HepG2 (cell line): ENCODE data around the gene NKAIN2. TPM values are rescaled to one million over a fixed set of nuclear protein-coding genes. Genes with fewer than 3 reads are reported as not detected.

Experiments
- ATAC-seq: fragments of 200-7000 bp; cut with Tn5 transposase; 3 replicates; pipeline ENCODE4 v1.9.1; 2020; ENCODE audit warnings: mild to moderate bottlenecking, moderate library complexity
- BruUV-seq: library from RNA; stranded (reverse); fragments of 400-500 nt; replicated peaks from 2 replicates; lab custom pipeline; 2021; lab: Mats Ljungman, UMichigan
- CTCF ChIA-PET: fragments of 300-600 bp; formaldehyde crosslinking; extraction: SDS; loops from one replicate; lab custom pipeline; 2021; ENCODE audit warnings: low total read pairs, inconsistent platforms, low intra/inter-chr PET ratio; lab: Yijun Ruan, JAX
- POLR2A ChIA-PET: fragments of 350-600 bp; sonication (Branson Sonifier 250); formaldehyde crosslinking; loops from one replicate; lab custom pipeline; 2020; ENCODE audit warnings: antibody characterized with exemption, inconsistent platforms; lab: Yijun Ruan, JAX
- DNase-seq: peaks from one replicate; pipeline ENCODE4 v3.0.0-alpha.2; 2015; ENCODE audit warnings: low spot score
- FAIRE-seq: peaks from 3 replicates; lab custom pipeline; 2011; peaks lifted over from hg19 to GRCh38; lab: Jason Lieb, UNC
- H2AFZ ChIP-seq: one replicate; pipeline ENCODE4 v1.6.1; 2011; ENCODE audit warnings: low read length, inconsistent platforms
- H3K27ac ChIP-seq: fragments of 300-600 bp; 3 replicates; pipeline ENCODE4 v1.8.0; 2011; ENCODE audit warnings: mixed run types, mild to moderate bottlenecking, mixed read lengths, low read length, inconsistent platforms; ENCODE audit not compliant: insufficient read depth; ENCODE audit errors: extremely low read length
- H3K27me3 ChIP-seq, 2 experiments: fragments of 200-600 bp in 1 of 2; 2 replicates in 1 of 2; 3 replicates in 1 of 2; pipeline versions ENCODE4 v1.6.0 to v1.8.0; 2011; ENCODE audit warnings: low read length in 2 of 2, mild to moderate bottlenecking in 2 of 2, moderate library complexity in 2 of 2, inconsistent platforms in 1 of 2; ENCODE audit not compliant: insufficient read depth in 2 of 2, control insufficient read depth in 1 of 2
- H3K36me3 ChIP-seq, 2 experiments: fragments of 200-600 bp in 1 of 2; replicated peaks in 1 of 2; 2 replicates in 1 of 2; 3 replicates in 1 of 2; pipeline versions ENCODE4 v1.5.1 to v1.8.0; 2011; ENCODE audit warnings: low read length in 2 of 2, inconsistent platforms in 1 of 2; ENCODE audit not compliant: insufficient read depth in 2 of 2, control insufficient read depth in 1 of 2
- H3K4me1 ChIP-seq: 2 replicates; pipeline ENCODE4 v1.5.1; 2012; ENCODE audit warnings: low read length, inconsistent platforms; ENCODE audit not compliant: insufficient read depth
- H3K4me2 ChIP-seq: 2 replicates; pipeline ENCODE4 v1.6.0; 2011; ENCODE audit warnings: low read depth, low read length, inconsistent platforms
- H3K4me3 ChIP-seq, 3 experiments: fragments of 200-600 bp in 1 of 3; sonication (generic), shearing (Covaris generic) in 1 of 3; replicated peaks in 1 of 3; 2 replicates each; pipeline ENCODE4 v1.5.1; 2011 to 2016; ENCODE audit warnings: low read length in 3 of 3, inconsistent platforms in 2 of 3, low read depth in 2 of 3, mild to moderate bottlenecking in 2 of 3, control low read depth in 1 of 3, mixed read lengths in 1 of 3; ENCODE audit not compliant: insufficient read depth in 1 of 3
- H3K79me2 ChIP-seq: one replicate; pipeline ENCODE4 v1.6.1; 2011; ENCODE audit warnings: low read length, inconsistent platforms; ENCODE audit not compliant: insufficient read depth
- H3K9ac ChIP-seq: 2 replicates; pipeline ENCODE4 v1.6.0; 2011; ENCODE audit warnings: mild to moderate bottlenecking, low read depth, low read length, inconsistent platforms; ENCODE audit not compliant: insufficient read depth
- H3K9me3 ChIP-seq: 2 replicates; pipeline ENCODE4 v1.5.1; 2012; ENCODE audit warnings: mild to moderate bottlenecking, low read length
- H4K20me1 ChIP-seq: 2 replicates; pipeline ENCODE4 v1.6.0; 2011; ENCODE audit warnings: inconsistent platforms, mild to moderate bottlenecking, low read length, moderate library complexity; ENCODE audit not compliant: insufficient read depth
- ELF1 ChIP-seq: sonication (generic); formaldehyde crosslinking; IDR thresholded peaks from 2 replicates; pipeline ENCODE4 v1.4.0; 2020; ENCODE audit warnings: missing genetic modification reagents
- HNRNPUL1 ChIP-seq: fragments of 200-400 bp; formaldehyde crosslinking; IDR thresholded peaks from 2 replicates; pipeline ENCODE4 v1.6.1; 2017; ENCODE audit warnings: low read depth, mild to moderate bottlenecking, low read length, moderate library complexity
- MEIS2 ChIP-seq: sonication (generic); formaldehyde crosslinking; IDR thresholded peaks from 2 replicates; pipeline ENCODE4 v1.9.0; 2021; ENCODE audit warnings: mild to moderate bottlenecking, missing genetic modification reagents
- NFIC ChIP-seq: IDR thresholded peaks from 2 replicates; pipeline ENCODE4 v1.6.1; 2012; ENCODE audit warnings: mild to moderate bottlenecking, low read length, inconsistent platforms
- ZKSCAN8 ChIP-seq: IDR thresholded peaks from 2 replicates; pipeline ENCODE4 v1.6.1; 2016; ENCODE audit warnings: borderline replicate concordance, missing genetic modification reagents, missing compliant biosample characterization
- ZNF234 ChIP-seq: sonication (generic); formaldehyde crosslinking; conservative IDR thresholded peaks from 2 replicates; pipeline ENCODE4 v1.5.1; 2020; ENCODE audit warnings: mild to moderate bottlenecking, missing genetic modification reagents
- ZNF251 ChIP-seq: sonication (generic); formaldehyde crosslinking; IDR thresholded peaks from 2 replicates; pipeline ENCODE4 v1.9.0; 2021; ENCODE audit warnings: mild to moderate bottlenecking, missing genetic modification reagents
- ZNF569 ChIP-seq: sonication (generic); formaldehyde crosslinking; IDR thresholded peaks from 2 replicates; pipeline ENCODE4 v1.5.0; 2020; ENCODE audit warnings: mild to moderate bottlenecking, missing genetic modification reagents, moderate library complexity, borderline replicate concordance
- ZNF749 ChIP-seq: sonication (generic); formaldehyde crosslinking; IDR thresholded peaks from 2 replicates; pipeline ENCODE4 v1.8.0; 2022; ENCODE audit warnings: mild to moderate bottlenecking, missing genetic modification reagents, moderate library complexity, borderline replicate concordance
- WGBS: methylation state at CpG from one replicate; pipeline ENCODE4 v1.1.6; 2017; ENCODE audit warnings: low lambda C conversion rate; 5-methylcytosine and 5-hydroxymethylcytosine counted together
- in situ Hi-C: cut with HindIII; loops from 2 replicates; pipeline ENCODE4 v1.10.0; 2017; ENCODE audit warnings: low pct_unique_long_range_greater_than_20kb; ENCODE audit not compliant: extremely low pct_ligation_motif_present
- intact Hi-C: fragments of 100-400 bp; cut with micrococcal nuclease; formaldehyde crosslinking; loops from one replicate; pipeline ENCODE4 v1.10.0; 2022; ENCODE audit not compliant: unreplicated experiment
- polyA plus RNA-seq, 8 experiments: library from polyadenylated mRNA; depleted of rRNA in 3 of 8; stranded (reverse) in 7 of 8; unstranded in 1 of 8; fragments of >200 nt; fragmentation: Illumina TruSeq in 4 of 8; extraction: Trizol in 4 of 8; gene quantifications; 2 replicates each; pipeline versions ENCODE4 v1.2.1 to v1.2.3, GENCODE V29; 2011 to 2016; ENCODE audit warnings: low read depth in 4 of 8, missing spikeins in 1 of 8, mixed read lengths in 1 of 8; ENCODE audit not compliant: insufficient read depth in 1 of 8
- total RNA-seq, 5 experiments: library from RNA; depleted of rRNA; stranded (reverse); fragments of >200 nt; fragmentation: Illumina TruSeq; extraction: Trizol; gene quantifications; 2 replicates each; pipeline ENCODE4 v1.2.3, GENCODE V29; 2016; ENCODE audit warnings: low read depth in 1 of 5
- TF ChIP-seq, protein P1 (sequence below): sonication (generic); formaldehyde crosslinking; IDR thresholded peaks from 2 replicates; pipeline ENCODE4 v1.4.0; 2020; ENCODE audit warnings: mild to moderate bottlenecking, missing genetic modification reagents
- TF ChIP-seq, protein P2 (sequence below): sonication (generic); formaldehyde crosslinking; IDR thresholded peaks from 2 replicates; pipeline ENCODE4 v1.4.0; 2020; ENCODE audit warnings: missing genetic modification reagents
- TF ChIP-seq, protein P3 (sequence below): IDR thresholded peaks from 2 replicates; pipeline ENCODE4 v1.6.1; 2016; ENCODE audit warnings: low read depth, missing genetic modification reagents, missing compliant biosample characterization

NKAIN2 gene
- total and polyA plus RNA-seq, 2 of the 13 experiments (the other 11 are each of a cell fraction or from before 2014, with no cell fraction given) = not detected

DNA sequence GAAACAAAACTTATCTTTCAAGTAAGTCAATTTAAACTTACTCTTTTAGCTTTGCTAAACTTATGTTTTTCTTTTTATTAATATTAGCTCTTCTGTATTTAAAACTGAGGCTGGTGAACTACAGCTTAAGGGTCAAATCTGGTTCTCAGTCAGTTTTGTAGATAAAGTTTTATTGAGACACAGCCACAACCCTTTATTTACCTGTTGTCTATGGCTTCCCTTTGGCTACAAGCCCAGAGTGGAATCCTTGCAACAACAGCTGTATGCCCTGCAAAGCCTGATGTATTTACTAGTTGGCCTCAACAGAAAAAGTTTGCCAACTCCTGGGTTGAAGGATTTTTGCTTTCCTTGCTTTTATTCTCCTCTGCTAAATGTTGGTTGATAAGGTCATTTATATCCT lies 667.1 kb downstream of the NKAIN2 start (continued):
- TF ChIP-seq, protein P1, sequence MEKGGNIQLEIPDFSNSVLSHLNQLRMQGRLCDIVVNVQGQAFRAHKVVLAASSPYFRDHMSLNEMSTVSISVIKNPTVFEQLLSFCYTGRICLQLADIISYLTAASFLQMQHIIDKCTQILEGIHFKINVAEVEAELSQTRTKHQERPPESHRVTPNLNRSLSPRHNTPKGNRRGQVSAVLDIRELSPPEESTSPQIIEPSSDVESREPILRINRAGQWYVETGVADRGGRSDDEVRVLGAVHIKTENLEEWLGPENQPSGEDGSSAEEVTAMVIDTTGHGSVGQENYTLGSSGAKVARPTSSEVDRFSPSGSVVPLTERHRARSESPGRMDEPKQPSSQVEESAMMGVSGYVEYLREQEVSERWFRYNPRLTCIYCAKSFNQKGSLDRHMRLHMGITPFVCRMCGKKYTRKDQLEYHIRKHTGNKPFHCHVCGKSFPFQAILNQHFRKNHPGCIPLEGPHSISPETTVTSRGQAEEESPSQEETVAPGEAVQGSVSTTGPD (CRISPR knock-in tag) = no peak
- TF ChIP-seq MEIS2 (no peak), ZNF234 (CRISPR knock-in tag) (no peak), HNRNPUL1 (no peak), ZNF749 (CRISPR knock-in tag) (no peak)

- in situ Hi-C loops = no loop called here
- WGBS = 0% methylated on average over 1 of the region's 1 CpG
- Histone ChIP-seq H3K27me3 (no peaks in the 10 kb centered on the region), H3K9me3 (no peaks in the 10 kb centered on the region), H3K4me3 (no peak overlapping the region), H3K79me2 (no peaks in the 10 kb centered on the region), H2AFZ (no peak overlapping the region), H3K27ac (no peak overlapping the region), H4K20me1 (no peaks in the 10 kb centered on the region), H3K9ac (no peak overlapping the region), H3K4me2 (no peak overlapping the region), H3K4me1 (no peaks in the 10 kb centered on the region), H3K36me3 (no peaks in the 10 kb centered on the region)
- ATAC-seq = no peak
- no TSS peak for BruUV-seq
- no peak for FAIRE-seq
- intact Hi-C loops = no loop called here
- ChIA-PET CTCF (no interaction called here), POLR2A (no interaction called here)
- DNase-seq = no peak
- TF ChIP-seq NFIC (no peak), ZNF569 (CRISPR knock-in tag) (no peak), ZKSCAN8 (CRISPR knock-in tag) (no peak), ZNF251 (CRISPR knock-in tag) (no peak), ELF1 (no peak)
- TF ChIP-seq, protein P2, sequence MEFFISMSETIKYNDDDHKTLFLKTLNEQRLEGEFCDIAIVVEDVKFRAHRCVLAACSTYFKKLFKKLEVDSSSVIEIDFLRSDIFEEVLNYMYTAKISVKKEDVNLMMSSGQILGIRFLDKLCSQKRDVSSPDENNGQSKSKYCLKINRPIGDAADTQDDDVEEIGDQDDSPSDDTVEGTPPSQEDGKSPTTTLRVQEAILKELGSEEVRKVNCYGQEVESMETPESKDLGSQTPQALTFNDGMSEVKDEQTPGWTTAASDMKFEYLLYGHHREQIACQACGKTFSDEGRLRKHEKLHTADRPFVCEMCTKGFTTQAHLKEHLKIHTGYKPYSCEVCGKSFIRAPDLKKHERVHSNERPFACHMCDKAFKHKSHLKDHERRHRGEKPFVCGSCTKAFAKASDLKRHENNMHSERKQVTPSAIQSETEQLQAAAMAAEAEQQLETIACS (CRISPR knock-in tag) = no peak
- TF ChIP-seq, protein P3, sequence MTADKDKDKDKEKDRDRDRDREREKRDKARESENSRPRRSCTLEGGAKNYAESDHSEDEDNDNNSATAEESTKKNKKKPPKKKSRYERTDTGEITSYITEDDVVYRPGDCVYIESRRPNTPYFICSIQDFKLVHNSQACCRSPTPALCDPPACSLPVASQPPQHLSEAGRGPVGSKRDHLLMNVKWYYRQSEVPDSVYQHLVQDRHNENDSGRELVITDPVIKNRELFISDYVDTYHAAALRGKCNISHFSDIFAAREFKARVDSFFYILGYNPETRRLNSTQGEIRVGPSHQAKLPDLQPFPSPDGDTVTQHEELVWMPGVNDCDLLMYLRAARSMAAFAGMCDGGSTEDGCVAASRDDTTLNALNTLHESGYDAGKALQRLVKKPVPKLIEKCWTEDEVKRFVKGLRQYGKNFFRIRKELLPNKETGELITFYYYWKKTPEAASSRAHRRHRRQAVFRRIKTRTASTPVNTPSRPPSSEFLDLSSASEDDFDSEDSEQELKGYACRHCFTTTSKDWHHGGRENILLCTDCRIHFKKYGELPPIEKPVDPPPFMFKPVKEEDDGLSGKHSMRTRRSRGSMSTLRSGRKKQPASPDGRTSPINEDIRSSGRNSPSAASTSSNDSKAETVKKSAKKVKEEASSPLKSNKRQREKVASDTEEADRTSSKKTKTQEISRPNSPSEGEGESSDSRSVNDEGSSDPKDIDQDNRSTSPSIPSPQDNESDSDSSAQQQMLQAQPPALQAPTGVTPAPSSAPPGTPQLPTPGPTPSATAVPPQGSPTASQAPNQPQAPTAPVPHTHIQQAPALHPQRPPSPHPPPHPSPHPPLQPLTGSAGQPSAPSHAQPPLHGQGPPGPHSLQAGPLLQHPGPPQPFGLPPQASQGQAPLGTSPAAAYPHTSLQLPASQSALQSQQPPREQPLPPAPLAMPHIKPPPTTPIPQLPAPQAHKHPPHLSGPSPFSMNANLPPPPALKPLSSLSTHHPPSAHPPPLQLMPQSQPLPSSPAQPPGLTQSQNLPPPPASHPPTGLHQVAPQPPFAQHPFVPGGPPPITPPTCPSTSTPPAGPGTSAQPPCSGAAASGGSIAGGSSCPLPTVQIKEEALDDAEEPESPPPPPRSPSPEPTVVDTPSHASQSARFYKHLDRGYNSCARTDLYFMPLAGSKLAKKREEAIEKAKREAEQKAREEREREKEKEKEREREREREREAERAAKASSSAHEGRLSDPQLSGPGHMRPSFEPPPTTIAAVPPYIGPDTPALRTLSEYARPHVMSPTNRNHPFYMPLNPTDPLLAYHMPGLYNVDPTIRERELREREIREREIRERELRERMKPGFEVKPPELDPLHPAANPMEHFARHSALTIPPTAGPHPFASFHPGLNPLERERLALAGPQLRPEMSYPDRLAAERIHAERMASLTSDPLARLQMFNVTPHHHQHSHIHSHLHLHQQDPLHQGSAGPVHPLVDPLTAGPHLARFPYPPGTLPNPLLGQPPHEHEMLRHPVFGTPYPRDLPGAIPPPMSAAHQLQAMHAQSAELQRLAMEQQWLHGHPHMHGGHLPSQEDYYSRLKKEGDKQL (CRISPR knock-in tag) = no peak
Measured at GRCh38 chr6:124475176-124475575, 671.5 kb downstream of the NKAIN2 start.
